GM12878 (cell line): Measurements from ENCODE around the gene SIDT2. TPM values are rescaled to one million over a fixed set of nuclear protein-coding genes. Genes with fewer than 3 reads are reported as not detected.

Source experiments
- ATAC-seq: fragments of 200-7000 bp; cut with Tn5 transposase; 3 replicates; pipeline ENCODE4 v1.9.1; 2020; ENCODE audit warnings: mild to moderate bottlenecking, moderate library complexity
- BruUV-seq: library from RNA; stranded (reverse); fragments of 400-500 nt; replicated peaks from 2 replicates; lab custom pipeline; 2021; lab: Mats Ljungman, UMichigan
- CTCF ChIA-PET: fragments of 300-600 bp; sonication (Branson Sonifier 250); formaldehyde crosslinking; extraction: SDS; loops from one replicate; lab custom pipeline; 2021; ENCODE audit warnings: inconsistent platforms; lab: Yijun Ruan, JAX
- POLR2A ChIA-PET: fragments of 350-600 bp; formaldehyde crosslinking; extraction: SDS; loops from one replicate; lab custom pipeline; 2021; ENCODE audit warnings: inconsistent platforms; lab: Charles Lee
- RAD21 ChIA-PET: fragments of 300-600 bp; sonication (Branson Sonifier 250); formaldehyde crosslinking; loops from one replicate; lab custom pipeline; 2023; ENCODE audit warnings: antibody characterized with exemption; ENCODE audit not compliant: unreplicated experiment; lab: Charles Lee
- SMC1A ChIA-PET: fragments of 300-600 bp; sonication (Branson Sonifier 250); formaldehyde crosslinking; loops from one replicate; lab custom pipeline; 2023; ENCODE audit not compliant: unreplicated experiment, uncharacterized antibody; lab: Charles Lee
- DNase-seq: peaks from one replicate; pipeline ENCODE4 v3.0.0-alpha.2; 2011; ENCODE audit warnings: low read depth, low spot score
- FAIRE-seq: peaks from 3 replicates; lab custom pipeline; 2011; peaks lifted over from hg19 to GRCh38; lab: Jason Lieb, UNC
- H2AFZ ChIP-seq: 2 replicates; pipeline ENCODE4 v1.6.0; 2011; ENCODE audit warnings: low read depth, low read length, control low read depth; ENCODE audit not compliant: control insufficient read depth
- H3K27ac ChIP-seq: 2 replicates; pipeline ENCODE4 v1.5.1; 2011; ENCODE audit warnings: control low read depth; ENCODE audit not compliant: control insufficient read depth, insufficient read depth
- H3K27me3 ChIP-seq, 2 experiments: replicated peaks in 1 of 2; 2 replicates each; pipeline versions ENCODE4 v1.6.0 to v1.6.1; 2011; ENCODE audit warnings: low read length in 1 of 2; ENCODE audit not compliant: control insufficient read depth in 2 of 2, insufficient read depth in 2 of 2
- H3K36me3 ChIP-seq, 2 experiments: 2 replicates each; pipeline ENCODE4 v1.5.1; 2011; ENCODE audit warnings: low read length in 1 of 2; ENCODE audit not compliant: control insufficient read depth in 2 of 2, insufficient read depth in 2 of 2
- H3K4me1 ChIP-seq: 2 replicates; pipeline ENCODE4 v1.6.1; 2011; ENCODE audit warnings: mild to moderate bottlenecking, low read length, moderate library complexity, mixed read lengths; ENCODE audit not compliant: control insufficient read depth, insufficient read depth
- H3K4me2 ChIP-seq: 2 replicates; pipeline ENCODE4 v1.6.0; 2011; ENCODE audit warnings: control low read depth; ENCODE audit not compliant: control insufficient read depth, insufficient read depth
- H3K4me3 ChIP-seq: fragments of 200-600 bp; sonication (generic); 2 replicates; pipeline ENCODE4 v1.5.1; 2016
- H3K79me2 ChIP-seq: 2 replicates; pipeline ENCODE4 v1.6.0; 2011; ENCODE audit warnings: low read length; ENCODE audit not compliant: control insufficient read depth, insufficient read depth
- H3K9ac ChIP-seq: 2 replicates; pipeline ENCODE4 v1.8.0; 2011; ENCODE audit warnings: low read length, control low read depth, mixed read lengths; ENCODE audit not compliant: control insufficient read depth, insufficient read depth
- H3K9me3 ChIP-seq: replicated peaks from 3 replicates; pipeline ENCODE4 v1.5.1; 2011; ENCODE audit warnings: mild to moderate bottlenecking, low read length; ENCODE audit not compliant: control insufficient read depth, insufficient read depth
- H4K20me1 ChIP-seq: 2 replicates; pipeline ENCODE4 v1.6.0; 2011; ENCODE audit not compliant: control insufficient read depth, insufficient read depth
- BHLHE40 ChIP-seq, 2 experiments: fragments of 450-650 bp in 1 of 2; IDR thresholded peaks; 2 replicates each; pipeline ENCODE4 v1.6.1; 2011 to 2017; ENCODE audit warnings: low read depth in 2 of 2, borderline replicate concordance in 1 of 2, improper control_type of control experiment in 1 of 2, low read length in 1 of 2, mild to moderate bottlenecking in 1 of 2
- HDAC2 ChIP-seq: fragments of 200-600 bp; sonication (generic); IDR thresholded peaks from 2 replicates; pipeline ENCODE4 v1.6.1; 2017
- IKZF1 ChIP-seq: fragments of 450-650 bp; conservative IDR thresholded peaks from 2 replicates; pipeline ENCODE4 v1.6.1; 2017; ENCODE audit warnings: antibody characterized with exemption, mild to moderate bottlenecking
- NBN ChIP-seq: fragments of 450-650 bp; IDR thresholded peaks from 2 replicates; pipeline ENCODE4 v1.6.1; 2016
- POLR2A ChIP-seq: IDR thresholded peaks from 2 replicates; pipeline ENCODE4 v1.6.1; 2011; ENCODE audit warnings: low read depth, mild to moderate bottlenecking, low read length
- SUPT20H ChIP-seq: IDR thresholded peaks from 2 replicates; pipeline ENCODE4 v1.6.1; 2011; ENCODE audit warnings: low read depth, mild to moderate bottlenecking, low read length, moderate library complexity, borderline replicate concordance; ENCODE audit not compliant: control insufficient read depth
- ZNF274 ChIP-seq: IDR thresholded peaks from one replicate; pipeline ENCODE4 v1.8.0; 2011; ENCODE audit not compliant: insufficient read length, insufficient read depth
- WGBS: methylation state at CpG from one replicate; pipeline ENCODE4 v1.1.6; 2016; ENCODE audit warnings: low lambda C conversion rate; ENCODE audit not compliant: insufficient replicate concordance, insufficient coverage; ENCODE audit errors: missing lambda C conversion rate; 5-methylcytosine and 5-hydroxymethylcytosine counted together
- in situ Hi-C: fragments of 300-500 bp; cut with MboI; formaldehyde crosslinking; loops from 9 replicates; pipeline ENCODE4 v1.14.3; 2018; ENCODE audit warnings: mixed read lengths
- intact Hi-C: fragments of 100-400 bp; cut with micrococcal nuclease; formaldehyde crosslinking; loops from one replicate; pipeline ENCODE4 v1.14.2; 2022; ENCODE audit not compliant: unreplicated experiment
- polyA plus RNA-seq, 11 experiments: library from polyadenylated mRNA; depleted of rRNA in 4 of 11; unstranded in 6 of 11; stranded (reverse) in 5 of 11; fragments of >200 nt; fragmentation: Nextera tagmentation in 4 of 11; fragmentation: Illumina TruSeq in 1 of 11; extraction: Ambion mirVana in 4 of 11; extraction: Trizol in 1 of 11; gene quantifications; 1 replicate in 1 of 11; 2 replicates in 10 of 11; pipeline versions ENCODE4 v1.2.1 to v1.2.3, GENCODE V29; 2011 to 2016; ENCODE audit warnings: inconsistent platforms in 2 of 11, missing spikeins in 2 of 11, low read depth in 1 of 11
- total RNA-seq, 4 experiments: library from RNA; depleted of rRNA in 3 of 4; stranded (reverse); fragments of >200 nt in 3 of 4; fragmentation: Illumina TruSeq in 1 of 4; extraction: Trizol in 1 of 4; gene quantifications; 2 replicates each; pipeline versions ENCODE4 v1.2.1 to v1.2.3, GENCODE V29; 2013 to 2021
- TF ChIP-seq, protein P1 (sequence below): fragments of 150-350 bp; IDR thresholded peaks from 2 replicates; pipeline ENCODE4 v1.6.1; 2016; ENCODE audit warnings: low read depth, low read length

Gene SIDT2
- total and polyA plus RNA-seq, 10 of the 15 experiments (the other 5 are each of a cell fraction or from before 2014, with no cell fraction given), result 4.9 to 23.9 (median 10.3) TPM

DNA sequence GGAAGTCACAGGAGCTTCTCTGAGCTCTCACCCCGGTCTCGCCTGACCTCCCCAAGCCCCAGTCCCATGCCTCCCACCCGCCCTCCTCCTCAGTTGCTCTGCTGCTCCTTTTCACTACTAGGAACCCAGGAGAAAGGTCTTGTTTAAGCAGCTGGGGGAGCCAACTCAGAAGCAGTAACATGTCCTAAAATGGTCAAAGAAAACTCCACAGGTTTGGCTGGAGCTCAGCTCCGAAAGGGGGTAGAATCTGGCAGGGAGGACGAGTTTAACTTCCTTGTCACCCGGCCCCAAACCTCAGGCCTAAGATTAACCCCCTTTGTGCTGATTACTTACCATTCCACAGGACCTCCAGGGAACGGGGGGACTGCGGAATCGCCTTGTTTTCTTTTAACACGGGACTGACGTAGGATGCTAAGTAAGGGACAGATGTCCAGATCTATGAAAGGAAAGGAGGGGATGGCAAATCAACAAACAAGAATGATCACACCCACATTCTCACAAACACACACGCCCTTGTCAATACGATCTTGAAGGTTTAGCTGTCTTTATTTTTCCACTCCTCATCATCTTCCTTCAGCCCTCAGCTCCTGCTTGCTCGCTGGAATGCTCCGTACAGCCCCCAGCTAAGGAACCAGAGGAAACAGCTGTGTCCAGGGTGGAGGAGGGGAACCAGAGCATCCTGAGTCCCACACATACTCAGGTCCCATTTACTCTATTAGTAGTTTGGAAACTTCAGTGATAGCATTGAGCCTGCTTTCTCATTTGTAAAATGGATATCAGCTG is 39.8 kb downstream of the SIDT2 start:
- Histone ChIP-seq H4K20me1 (no peaks in the 10 kb centered on the region), H2AFZ (no peak overlapping the region), H3K9ac (no peak overlapping the region), H3K4me3 (no peak overlapping the region), H3K27ac (no peak overlapping the region), H3K79me2 (no peaks in the 10 kb centered on the region), H3K9me3 (no peaks in the 10 kb centered on the region), H3K27me3 (no peaks in the 10 kb centered on the region), H3K4me2 (no peak overlapping the region), H3K36me3 (peaks cover 25 to 45% of the 10 kb centered on the region in 2 experiments), H3K4me1 (no peaks in the 10 kb centered on the region; the same call in 1 of the 2 replicates)
- ChIA-PET SMC1A (no interaction called here), RAD21 (no interaction called here), POLR2A (no interaction called here), CTCF (interaction anchor here (1.3 to 17.3 kb wide), 2 partner anchors 37 to 383 kb away, joined by 3 to 422 read pairs; partner anchors contain the start of gene SIDT2)
- intact Hi-C loops (no loop called here), in situ Hi-C loops (no loop called here)
- no peak for TF ChIP-seq SUPT20H
- no peak for TF ChIP-seq NBN
- TF ChIP-seq, protein P1, sequence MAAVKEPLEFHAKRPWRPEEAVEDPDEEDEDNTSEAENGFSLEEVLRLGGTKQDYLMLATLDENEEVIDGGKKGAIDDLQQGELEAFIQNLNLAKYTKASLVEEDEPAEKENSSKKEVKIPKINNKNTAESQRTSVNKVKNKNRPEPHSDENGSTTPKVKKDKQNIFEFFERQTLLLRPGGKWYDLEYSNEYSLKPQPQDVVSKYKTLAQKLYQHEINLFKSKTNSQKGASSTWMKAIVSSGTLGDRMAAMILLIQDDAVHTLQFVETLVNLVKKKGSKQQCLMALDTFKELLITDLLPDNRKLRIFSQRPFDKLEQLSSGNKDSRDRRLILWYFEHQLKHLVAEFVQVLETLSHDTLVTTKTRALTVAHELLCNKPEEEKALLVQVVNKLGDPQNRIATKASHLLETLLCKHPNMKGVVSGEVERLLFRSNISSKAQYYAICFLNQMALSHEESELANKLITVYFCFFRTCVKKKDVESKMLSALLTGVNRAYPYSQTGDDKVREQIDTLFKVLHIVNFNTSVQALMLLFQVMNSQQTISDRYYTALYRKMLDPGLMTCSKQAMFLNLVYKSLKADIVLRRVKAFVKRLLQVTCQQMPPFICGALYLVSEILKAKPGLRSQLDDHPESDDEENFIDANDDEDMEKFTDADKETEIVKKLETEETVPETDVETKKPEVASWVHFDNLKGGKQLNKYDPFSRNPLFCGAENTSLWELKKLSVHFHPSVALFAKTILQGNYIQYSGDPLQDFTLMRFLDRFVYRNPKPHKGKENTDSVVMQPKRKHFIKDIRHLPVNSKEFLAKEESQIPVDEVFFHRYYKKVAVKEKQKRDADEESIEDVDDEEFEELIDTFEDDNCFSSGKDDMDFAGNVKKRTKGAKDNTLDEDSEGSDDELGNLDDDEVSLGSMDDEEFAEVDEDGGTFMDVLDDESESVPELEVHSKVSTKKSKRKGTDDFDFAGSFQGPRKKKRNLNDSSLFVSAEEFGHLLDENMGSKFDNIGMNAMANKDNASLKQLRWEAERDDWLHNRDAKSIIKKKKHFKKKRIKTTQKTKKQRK, result no peak
- no peak for TF ChIP-seq HDAC2
- TF ChIP-seq POLR2A, result no peak
- no peak for TF ChIP-seq ZNF274
- no peak for TF ChIP-seq BHLHE40 (IDR thresholded peaks at IDR 0.05; ENCODE audit: borderline replicate concordance in 1 of 2, low read depth in 2 of 2, low read length in 1 of 2)
- no peak for TF ChIP-seq IKZF1
- ATAC-seq, result no peak
- no peak for FAIRE-seq
- DNase-seq, result no peak
- WGBS, result 86% methylated on average over 15 of the region's 15 CpGs
- BruUV-seq, result no TSS peak
